ENCODE results near the gene DHRSX.
"Not testable (repeated sequence)": the region's sequence is repeated elsewhere in the genome, so short reads cannot be mapped to it uniquely, and the experiment has no call there.

Gene DHRSX

GRCh38 chrX:2424317-2424716, 76.5 kb downstream of the DHRSX start:
- no peak for TF ChIP-seq CTCF (IDR thresholded peaks at IDR 0.05; ENCODE audit: low read depth, low read length, poor library complexity, severe bottlenecking)
- TF ChIP-seq EZH2phosphoT487 (IDR thresholded peaks at IDR 0.05; ENCODE audit: borderline replicate concordance, low read length), result no peak
- H3K9me2 ChIP-seq (replicated peaks; ENCODE audit: control insufficient read depth, low read length), result no peaks in the 10 kb centered on the region
- H3K4me2 ChIP-seq (ENCODE audit: low read length), result no peak overlapping the region
- no peak overlapping the region for H3K27ac ChIP-seq (ENCODE audit: low read depth, low read length)
- H3K79me2 ChIP-seq (ENCODE audit: control insufficient read depth, low read length), result no peaks in the 10 kb centered on the region
- no peaks in the 10 kb centered on the region for H3K4me1 ChIP-seq (ENCODE audit: control insufficient read depth, low read length)
- no peaks in the 10 kb centered on the region for H3K9me3 ChIP-seq (ENCODE audit: control insufficient read depth, insufficient read depth, low read length)
- no peaks in the 10 kb centered on the region for H4K20me1 ChIP-seq (ENCODE audit: control insufficient read depth, insufficient read depth, low read depth, low read length)
- no peaks in the 10 kb centered on the region for H3F3A ChIP-seq (ENCODE audit: control insufficient read depth, insufficient read depth)
- H3K36me3 ChIP-seq (ENCODE audit: control insufficient read depth, low read length), result peaks cover 3% of the 10 kb centered on the region; the same call in 1 of the 2 replicates
- no peak overlapping the region for H3K4me3 ChIP-seq (ENCODE audit: low read length)
- no peaks in the 10 kb centered on the region for H3K27me3 ChIP-seq (ENCODE audit: control insufficient read depth, low read length)

- Histone ChIP-seq H3K27ac (ENCODE audit: low read depth, low read length) (no peak overlapping the region), H3K4me2 (ENCODE audit: low read length) (no peak overlapping the region), H4K20me1 (ENCODE audit: control insufficient read depth, insufficient read depth, low read depth, low read length) (no peaks in the 10 kb centered on the region), H3F3A (ENCODE audit: control insufficient read depth, insufficient read depth) (no peaks in the 10 kb centered on the region), H3K9me2 (replicated peaks; ENCODE audit: control insufficient read depth, low read length) (no peaks in the 10 kb centered on the region), H3K4me3 (ENCODE audit: low read length) (no peak overlapping the region), H3K9me3 (ENCODE audit: control insufficient read depth, insufficient read depth, low read length) (no peaks in the 10 kb centered on the region), H3K36me3 (ENCODE audit: control insufficient read depth, low read length) (peaks cover 3% of the 10 kb centered on the region; the same call in 1 of the 2 replicates), H3K27me3 (ENCODE audit: control insufficient read depth, low read length) (no peaks in the 10 kb centered on the region), H3K4me1 (ENCODE audit: control insufficient read depth, low read length) (no peaks in the 10 kb centered on the region), H3K79me2 (ENCODE audit: control insufficient read depth, low read length) (no peaks in the 10 kb centered on the region)
- TF ChIP-seq CTCF (IDR thresholded peaks at IDR 0.05; ENCODE audit: low read depth, low read length, poor library complexity, severe bottlenecking) (no peak), EZH2phosphoT487 (IDR thresholded peaks at IDR 0.05; ENCODE audit: borderline replicate concordance, low read length) (no peak)
Observed at GRCh38 chrX:2423899-2424298, 76.9 kb downstream of the DHRSX start.

- H3F3A ChIP-seq (ENCODE audit: control insufficient read depth, insufficient read depth), result no peaks in the 10 kb centered on the region
- peaks cover 3% of the 10 kb centered on the region; the same call in 1 of the 2 replicates for H3K36me3 ChIP-seq (ENCODE audit: control insufficient read depth, low read length)
- no peaks in the 10 kb centered on the region for H3K9me3 ChIP-seq (ENCODE audit: control insufficient read depth, insufficient read depth, low read length)
- H3K4me3 ChIP-seq (ENCODE audit: low read length), result no peak overlapping the region
- TF ChIP-seq CTCF (IDR thresholded peaks at IDR 0.05; ENCODE audit: low read depth, low read length, poor library complexity, severe bottlenecking), result no peak
- no peak for TF ChIP-seq EZH2phosphoT487 (IDR thresholded peaks at IDR 0.05; ENCODE audit: borderline replicate concordance, low read length)
- no peaks in the 10 kb centered on the region for H3K4me1 ChIP-seq (ENCODE audit: control insufficient read depth, low read length)
- no peak overlapping the region for H3K4me2 ChIP-seq (ENCODE audit: low read length)
- no peaks in the 10 kb centered on the region for H3K79me2 ChIP-seq (ENCODE audit: control insufficient read depth, low read length)
- H3K9me2 ChIP-seq (replicated peaks; ENCODE audit: control insufficient read depth, low read length), result no peaks in the 10 kb centered on the region
- H3K27me3 ChIP-seq (ENCODE audit: control insufficient read depth, low read length), result no peaks in the 10 kb centered on the region
- no peaks in the 10 kb centered on the region for H4K20me1 ChIP-seq (ENCODE audit: control insufficient read depth, insufficient read depth, low read depth, low read length)
- H3K27ac ChIP-seq (ENCODE audit: low read depth, low read length), result no peak overlapping the region
Observed at GRCh38 chrX:2423282-2423681, 77.5 kb downstream of the DHRSX start.

- H3K4me3 ChIP-seq (ENCODE audit: low read length); H3K9me2 ChIP-seq (replicated peaks; ENCODE audit: control insufficient read depth, low read length); H3K27me3 ChIP-seq (ENCODE audit: control insufficient read depth, low read length); H3K4me1 ChIP-seq (ENCODE audit: control insufficient read depth, low read length); H3K27ac ChIP-seq (ENCODE audit: low read depth, low read length); H3F3A ChIP-seq (ENCODE audit: control insufficient read depth, insufficient read depth); H3K36me3 ChIP-seq (ENCODE audit: control insufficient read depth, low read length); H4K20me1 ChIP-seq (ENCODE audit: control insufficient read depth, insufficient read depth, low read depth, low read length); H3K4me2 ChIP-seq (ENCODE audit: low read length); H3K79me2 ChIP-seq (ENCODE audit: control insufficient read depth, low read length); H3K9me3 ChIP-seq (ENCODE audit: control insufficient read depth, insufficient read depth, low read length): not testable (repeated sequence)
Observed at GRCh38 chrX:2419418-2419817, 81.4 kb downstream of the DHRSX start.
